ENCODE measurements around the gene HECTD1. TPM values are rescaled to one million over a fixed set of nuclear protein-coding genes. Genes with fewer than 3 reads are reported as not detected.

Gene HECTD1
- total RNA-seq, 1 experiment from 2014 or later, result 138 TPM

DNA sequence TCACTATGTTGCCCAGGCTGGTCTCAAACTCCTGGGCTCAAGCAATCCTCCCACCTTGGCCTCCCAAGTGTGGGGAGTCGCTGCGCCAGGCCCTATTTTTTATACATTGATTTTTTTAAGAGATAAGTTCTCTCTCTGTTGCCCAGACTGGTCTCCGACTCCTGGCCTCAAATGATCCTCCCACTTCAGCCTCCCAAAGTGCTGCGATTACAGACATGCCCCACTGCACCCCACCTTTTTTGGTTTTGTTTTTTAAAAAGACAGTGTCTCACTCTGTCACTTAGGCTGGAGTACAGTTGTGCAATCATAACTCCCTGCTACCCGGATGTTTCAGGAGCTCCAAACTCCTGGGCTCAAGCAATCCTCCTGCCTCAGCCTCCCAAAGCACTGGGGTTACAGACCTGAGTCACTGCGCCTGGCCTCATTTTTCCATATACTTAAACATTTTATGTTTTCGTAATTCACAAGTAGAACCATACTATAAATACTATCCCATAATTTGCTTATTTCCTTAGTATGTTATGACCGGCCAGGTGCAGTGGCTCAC lies 16.8 kb downstream of the HECTD1 start:
- Histone ChIP-seq H3K27ac (ENCODE audit: low read depth, low read length, poor library complexity, severe bottlenecking) (no peak overlapping the region), H3K4me3 (ENCODE audit: low read depth, low read length, poor library complexity, severe bottlenecking) (no peak overlapping the region), H3K9me3 (ENCODE audit: low read depth, low read length, poor library complexity, severe bottlenecking) (no peaks in the 10 kb centered on the region), H3K4me1 (ENCODE audit: insufficient read depth, low read length, poor library complexity, severe bottlenecking) (peaks cover 5% of the 10 kb centered on the region), H3K36me3 (ENCODE audit: insufficient read depth, low read length, poor library complexity, severe bottlenecking) (peaks cover 13% of the 10 kb centered on the region), H3K27me3 (replicated peaks; ENCODE audit: insufficient read depth, low read depth, low read length, poor library complexity) (no peaks in the 10 kb centered on the region)
- intact Hi-C loops (cut with micrococcal nuclease; ENCODE audit: unreplicated experiment), result no loop called here
- CTCF ChIA-PET, result no interaction called here
- no peak for DNase-seq (ENCODE audit: low spot score)
- BruUV-seq (replicated peaks), result no TSS peak
- no peak for TF ChIP-seq EZH2 (IDR thresholded peaks at IDR 0.05; ENCODE audit: borderline replicate concordance, low read depth, low read length, poor library complexity, severe bottlenecking)
- TF ChIP-seq, protein P1, sequence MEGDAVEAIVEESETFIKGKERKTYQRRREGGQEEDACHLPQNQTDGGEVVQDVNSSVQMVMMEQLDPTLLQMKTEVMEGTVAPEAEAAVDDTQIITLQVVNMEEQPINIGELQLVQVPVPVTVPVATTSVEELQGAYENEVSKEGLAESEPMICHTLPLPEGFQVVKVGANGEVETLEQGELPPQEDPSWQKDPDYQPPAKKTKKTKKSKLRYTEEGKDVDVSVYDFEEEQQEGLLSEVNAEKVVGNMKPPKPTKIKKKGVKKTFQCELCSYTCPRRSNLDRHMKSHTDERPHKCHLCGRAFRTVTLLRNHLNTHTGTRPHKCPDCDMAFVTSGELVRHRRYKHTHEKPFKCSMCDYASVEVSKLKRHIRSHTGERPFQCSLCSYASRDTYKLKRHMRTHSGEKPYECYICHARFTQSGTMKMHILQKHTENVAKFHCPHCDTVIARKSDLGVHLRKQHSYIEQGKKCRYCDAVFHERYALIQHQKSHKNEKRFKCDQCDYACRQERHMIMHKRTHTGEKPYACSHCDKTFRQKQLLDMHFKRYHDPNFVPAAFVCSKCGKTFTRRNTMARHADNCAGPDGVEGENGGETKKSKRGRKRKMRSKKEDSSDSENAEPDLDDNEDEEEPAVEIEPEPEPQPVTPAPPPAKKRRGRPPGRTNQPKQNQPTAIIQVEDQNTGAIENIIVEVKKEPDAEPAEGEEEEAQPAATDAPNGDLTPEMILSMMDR (conservative IDR thresholded peaks at IDR 0.05; ENCODE audit: low read depth, low read length), result no peak
- POLR2A ChIA-PET (ENCODE audit: low non-redundant PET), result no interaction called here

DNA sequence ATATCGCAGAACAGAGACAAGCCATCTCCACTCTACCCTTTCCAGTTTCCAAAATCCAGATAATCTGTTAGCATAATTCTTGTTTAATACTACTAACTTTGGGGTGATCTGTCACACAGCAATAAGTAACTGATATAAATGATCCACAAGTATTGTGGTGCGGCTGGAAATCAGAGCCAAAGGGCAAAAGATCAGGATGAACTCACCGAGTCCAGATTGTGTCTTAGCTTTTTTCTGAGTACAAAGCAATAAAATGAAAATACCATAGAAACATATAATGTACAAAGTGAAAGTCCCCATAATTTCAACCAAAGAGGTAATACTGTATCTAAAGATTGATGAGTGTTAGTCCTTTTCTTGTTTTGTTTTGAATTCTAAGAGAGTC lies 17.4 kb downstream of the HECTD1 start:
- ChIA-PET CTCF (no interaction called here), POLR2A (ENCODE audit: low non-redundant PET) (no interaction called here)
- BruUV-seq (replicated peaks), result no TSS peak
- Histone ChIP-seq H3K27me3 (replicated peaks; ENCODE audit: insufficient read depth, low read depth, low read length, poor library complexity) (no peaks in the 10 kb centered on the region), H3K36me3 (ENCODE audit: insufficient read depth, low read length, poor library complexity, severe bottlenecking) (peaks cover 13% of the 10 kb centered on the region), H3K9me3 (ENCODE audit: low read depth, low read length, poor library complexity, severe bottlenecking) (no peaks in the 10 kb centered on the region), H3K4me3 (ENCODE audit: low read depth, low read length, poor library complexity, severe bottlenecking) (no peak overlapping the region), H3K27ac (ENCODE audit: low read depth, low read length, poor library complexity, severe bottlenecking) (no peak overlapping the region), H3K4me1 (ENCODE audit: insufficient read depth, low read length, poor library complexity, severe bottlenecking) (peaks cover 5% of the 10 kb centered on the region)
- intact Hi-C loops (cut with micrococcal nuclease; ENCODE audit: unreplicated experiment), result no loop called here
- DNase-seq (ENCODE audit: low spot score), result no peak
- no peak for TF ChIP-seq EZH2 (IDR thresholded peaks at IDR 0.05; ENCODE audit: borderline replicate concordance, low read depth, low read length, poor library complexity, severe bottlenecking)
- TF ChIP-seq, protein P1 (conservative IDR thresholded peaks at IDR 0.05; ENCODE audit: low read depth, low read length), result no peak

DNA sequence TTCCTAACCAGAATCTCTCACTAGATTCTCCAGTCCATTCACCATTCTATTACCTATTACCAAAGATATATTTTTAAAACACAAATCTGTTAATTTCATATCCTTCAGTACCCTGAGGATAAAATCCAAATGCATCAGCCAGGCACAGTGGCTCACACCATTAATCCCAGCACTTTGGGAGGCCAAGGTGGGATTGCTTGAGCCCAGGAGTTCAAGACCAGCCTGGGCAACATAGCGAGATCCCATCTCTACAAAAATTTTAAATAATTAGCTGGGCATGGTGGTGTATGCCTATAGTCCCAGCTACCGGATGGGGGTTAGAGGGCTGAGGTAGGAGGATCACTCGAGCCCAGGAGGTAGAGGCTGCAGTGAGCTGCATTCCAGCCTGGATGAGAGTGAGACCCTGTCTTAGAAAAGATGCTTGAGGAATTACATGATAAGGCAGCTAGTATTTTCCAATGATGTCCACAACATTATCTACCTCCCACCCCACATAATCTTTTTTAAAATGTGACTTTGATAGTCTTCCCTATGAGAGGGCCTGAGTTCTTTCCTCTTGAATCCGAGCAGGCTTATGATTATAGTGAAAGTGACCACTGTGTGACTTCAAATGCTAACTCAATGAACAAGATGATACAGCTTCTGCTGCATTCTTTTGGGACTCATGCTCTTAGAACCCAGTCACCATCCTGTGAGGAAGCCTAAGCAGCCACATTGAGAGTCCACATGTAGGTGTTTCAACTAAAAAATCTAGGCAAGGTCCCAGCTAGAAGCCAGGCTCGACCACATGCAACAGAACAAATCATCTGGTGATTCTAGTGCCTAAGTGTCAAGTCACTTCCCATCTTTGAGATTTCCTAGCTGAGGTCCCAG lies 18.0 kb downstream of the HECTD1 start:
- POLR2A ChIA-PET (ENCODE audit: low non-redundant PET), result no interaction called here
- no peak for DNase-seq (ENCODE audit: low spot score)
- TF ChIP-seq, protein P1 (conservative IDR thresholded peaks at IDR 0.05; ENCODE audit: low read depth, low read length), result no peak
- no peak for TF ChIP-seq EZH2 (IDR thresholded peaks at IDR 0.05; ENCODE audit: borderline replicate concordance, low read depth, low read length, poor library complexity, severe bottlenecking)
- CTCF ChIA-PET, result no interaction called here
- intact Hi-C loops (cut with micrococcal nuclease; ENCODE audit: unreplicated experiment), result no loop called here
- H3K36me3 ChIP-seq (ENCODE audit: insufficient read depth, low read length, poor library complexity, severe bottlenecking), result peaks cover 11% of the 10 kb centered on the region
- H3K4me3 ChIP-seq (ENCODE audit: low read depth, low read length, poor library complexity, severe bottlenecking), result no peak overlapping the region
- H3K9me3 ChIP-seq (ENCODE audit: low read depth, low read length, poor library complexity, severe bottlenecking), result no peaks in the 10 kb centered on the region
- H3K27ac ChIP-seq (ENCODE audit: low read depth, low read length, poor library complexity, severe bottlenecking), result no peak overlapping the region
- H3K4me1 ChIP-seq (ENCODE audit: insufficient read depth, low read length, poor library complexity, severe bottlenecking), result peaks cover under 1% of the 10 kb centered on the region
- BruUV-seq (replicated peaks), result no TSS peak
- H3K27me3 ChIP-seq (replicated peaks; ENCODE audit: insufficient read depth, low read depth, low read length, poor library complexity), result no peaks in the 10 kb centered on the region
